ENCODE results near the gene MYH3. TPM values are rescaled to one million over a fixed set of nuclear protein-coding genes. Genes with fewer than 3 reads are reported as not detected.

Gene MYH3
- total RNA-seq, 1 experiment from 2014 or later: 1.6 TPM

DNA sequence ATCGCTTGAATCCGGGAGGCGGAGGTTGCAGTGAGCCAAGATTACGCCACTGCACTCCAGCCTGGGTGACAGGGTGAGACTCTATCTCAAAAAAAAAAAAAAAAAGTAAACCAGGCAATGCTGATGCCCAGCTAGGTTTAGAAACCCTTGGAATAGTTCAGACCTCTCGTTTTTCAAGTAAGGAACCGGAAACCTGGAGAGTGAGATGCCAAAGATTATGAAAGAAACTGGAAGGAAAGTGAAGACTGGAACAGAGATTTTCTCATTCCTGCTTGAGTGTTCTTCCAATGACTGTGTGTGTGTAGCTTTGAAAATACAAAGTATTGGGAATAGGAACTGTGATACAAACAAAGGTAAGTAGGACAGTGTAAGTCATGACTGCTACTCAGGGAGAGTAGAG, 35.7 kb downstream of the MYH3 start (continued):
- TF ChIP-seq, protein P1, sequence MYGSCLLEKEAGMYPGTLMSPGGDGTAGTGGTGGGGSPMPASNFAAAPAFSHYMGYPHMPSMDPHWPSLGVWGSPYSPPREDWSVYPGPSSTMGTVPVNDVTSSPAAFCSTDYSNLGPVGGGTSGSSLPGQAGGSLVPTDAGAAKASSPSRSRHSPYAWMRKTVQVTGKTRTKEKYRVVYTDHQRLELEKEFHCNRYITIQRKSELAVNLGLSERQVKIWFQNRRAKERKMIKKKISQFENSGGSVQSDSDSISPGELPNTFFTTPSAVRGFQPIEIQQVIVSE (CRISPR knock-in tag; IDR thresholded peaks at IDR 0.05; ENCODE audit: borderline replicate concordance): no peak
- no peak for TF ChIP-seq PRRX2 (CRISPR knock-in tag; IDR thresholded peaks at IDR 0.05)

DNA sequence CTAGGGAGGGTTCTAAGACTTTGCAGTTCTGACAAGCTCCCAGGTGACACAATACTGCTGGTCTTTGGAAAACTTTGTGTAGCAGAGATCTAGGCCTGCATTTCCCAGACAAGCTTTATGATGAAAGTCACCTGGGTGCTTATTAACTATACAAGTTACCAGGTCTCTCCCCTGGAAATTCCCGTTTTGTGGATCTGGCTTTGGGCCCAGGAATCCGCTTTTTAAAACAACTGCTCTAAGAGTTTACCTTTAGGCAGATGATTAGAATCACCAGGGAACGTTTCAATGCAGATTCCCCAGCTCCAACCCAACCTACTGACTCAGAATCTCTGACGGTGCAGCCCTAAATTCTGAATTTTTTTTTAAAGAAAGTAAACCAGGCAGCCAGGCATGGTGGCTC, 36.3 kb downstream of the MYH3 start:
- CTCF ChIA-PET: interaction anchor here (9.0 kb wide), 1 partner anchor 11 kb away, joined by 198 read pairs; no protein-coding TSS in a partner anchor
- Mint-ChIP-seq H3K4me3 (no peak overlapping the region), H3K9me3 (no peaks in the 10 kb centered on the region), H3K4me1 (0 out of 2 replicates have a peak, but pooled peaks cover 3% of the 10 kb centered on the region), H3K27me3 (ENCODE audit: low read depth) (no peaks in the 10 kb centered on the region), H3K27ac (no peak overlapping the region), H3K36me3 (no peaks in the 10 kb centered on the region)
- no peak for TF ChIP-seq ATF1 (CRISPR knock-in tag; IDR thresholded peaks at IDR 0.05)
- TF ChIP-seq SMAD3 (CRISPR knock-in tag; IDR thresholded peaks at IDR 0.05; ENCODE audit: borderline replicate concordance): no peak
- no peak for TF ChIP-seq CREM (CRISPR knock-in tag; IDR thresholded peaks at IDR 0.05)
- no peak for TF ChIP-seq RELA (CRISPR knock-in tag; IDR thresholded peaks at IDR 0.05; ENCODE audit: borderline replicate concordance)
- TF ChIP-seq GRHL2 (CRISPR knock-in tag; IDR thresholded peaks at IDR 0.05; ENCODE audit: insufficient replicate concordance, severe bottlenecking): no peak
- TF ChIP-seq, protein P2, sequence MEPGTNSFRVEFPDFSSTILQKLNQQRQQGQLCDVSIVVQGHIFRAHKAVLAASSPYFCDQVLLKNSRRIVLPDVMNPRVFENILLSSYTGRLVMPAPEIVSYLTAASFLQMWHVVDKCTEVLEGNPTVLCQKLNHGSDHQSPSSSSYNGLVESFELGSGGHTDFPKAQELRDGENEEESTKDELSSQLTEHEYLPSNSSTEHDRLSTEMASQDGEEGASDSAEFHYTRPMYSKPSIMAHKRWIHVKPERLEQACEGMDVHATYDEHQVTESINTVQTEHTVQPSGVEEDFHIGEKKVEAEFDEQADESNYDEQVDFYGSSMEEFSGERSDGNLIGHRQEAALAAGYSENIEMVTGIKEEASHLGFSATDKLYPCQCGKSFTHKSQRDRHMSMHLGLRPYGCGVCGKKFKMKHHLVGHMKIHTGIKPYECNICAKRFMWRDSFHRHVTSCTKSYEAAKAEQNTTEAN (CRISPR knock-in tag; IDR thresholded peaks at IDR 0.05): no peak
- no peak for TF ChIP-seq FOXP1 (CRISPR knock-in tag; IDR thresholded peaks at IDR 0.05; ENCODE audit: borderline replicate concordance)
- TF ChIP-seq, protein P3, sequence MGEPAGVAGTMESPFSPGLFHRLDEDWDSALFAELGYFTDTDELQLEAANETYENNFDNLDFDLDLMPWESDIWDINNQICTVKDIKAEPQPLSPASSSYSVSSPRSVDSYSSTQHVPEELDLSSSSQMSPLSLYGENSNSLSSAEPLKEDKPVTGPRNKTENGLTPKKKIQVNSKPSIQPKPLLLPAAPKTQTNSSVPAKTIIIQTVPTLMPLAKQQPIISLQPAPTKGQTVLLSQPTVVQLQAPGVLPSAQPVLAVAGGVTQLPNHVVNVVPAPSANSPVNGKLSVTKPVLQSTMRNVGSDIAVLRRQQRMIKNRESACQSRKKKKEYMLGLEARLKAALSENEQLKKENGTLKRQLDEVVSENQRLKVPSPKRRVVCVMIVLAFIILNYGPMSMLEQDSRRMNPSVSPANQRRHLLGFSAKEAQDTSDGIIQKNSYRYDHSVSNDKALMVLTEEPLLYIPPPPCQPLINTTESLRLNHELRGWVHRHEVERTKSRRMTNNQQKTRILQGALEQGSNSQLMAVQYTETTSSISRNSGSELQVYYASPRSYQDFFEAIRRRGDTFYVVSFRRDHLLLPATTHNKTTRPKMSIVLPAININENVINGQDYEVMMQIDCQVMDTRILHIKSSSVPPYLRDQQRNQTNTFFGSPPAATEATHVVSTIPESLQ (CRISPR knock-in tag; IDR thresholded peaks at IDR 0.05): no peak
- TF ChIP-seq, protein P4, sequence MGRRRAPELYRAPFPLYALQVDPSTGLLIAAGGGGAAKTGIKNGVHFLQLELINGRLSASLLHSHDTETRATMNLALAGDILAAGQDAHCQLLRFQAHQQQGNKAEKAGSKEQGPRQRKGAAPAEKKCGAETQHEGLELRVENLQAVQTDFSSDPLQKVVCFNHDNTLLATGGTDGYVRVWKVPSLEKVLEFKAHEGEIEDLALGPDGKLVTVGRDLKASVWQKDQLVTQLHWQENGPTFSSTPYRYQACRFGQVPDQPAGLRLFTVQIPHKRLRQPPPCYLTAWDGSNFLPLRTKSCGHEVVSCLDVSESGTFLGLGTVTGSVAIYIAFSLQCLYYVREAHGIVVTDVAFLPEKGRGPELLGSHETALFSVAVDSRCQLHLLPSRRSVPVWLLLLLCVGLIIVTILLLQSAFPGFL (CRISPR knock-in tag; IDR thresholded peaks at IDR 0.05; ENCODE audit: borderline replicate concordance): no peak
- TF ChIP-seq, protein P5, sequence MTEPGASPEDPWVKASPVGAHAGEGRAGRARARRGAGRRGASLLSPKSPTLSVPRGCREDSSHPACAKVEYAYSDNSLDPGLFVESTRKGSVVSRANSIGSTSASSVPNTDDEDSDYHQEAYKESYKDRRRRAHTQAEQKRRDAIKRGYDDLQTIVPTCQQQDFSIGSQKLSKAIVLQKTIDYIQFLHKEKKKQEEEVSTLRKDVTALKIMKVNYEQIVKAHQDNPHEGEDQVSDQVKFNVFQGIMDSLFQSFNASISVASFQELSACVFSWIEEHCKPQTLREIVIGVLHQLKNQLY (CRISPR knock-in tag; IDR thresholded peaks at IDR 0.05): no peak
- TF ChIP-seq, protein P6, sequence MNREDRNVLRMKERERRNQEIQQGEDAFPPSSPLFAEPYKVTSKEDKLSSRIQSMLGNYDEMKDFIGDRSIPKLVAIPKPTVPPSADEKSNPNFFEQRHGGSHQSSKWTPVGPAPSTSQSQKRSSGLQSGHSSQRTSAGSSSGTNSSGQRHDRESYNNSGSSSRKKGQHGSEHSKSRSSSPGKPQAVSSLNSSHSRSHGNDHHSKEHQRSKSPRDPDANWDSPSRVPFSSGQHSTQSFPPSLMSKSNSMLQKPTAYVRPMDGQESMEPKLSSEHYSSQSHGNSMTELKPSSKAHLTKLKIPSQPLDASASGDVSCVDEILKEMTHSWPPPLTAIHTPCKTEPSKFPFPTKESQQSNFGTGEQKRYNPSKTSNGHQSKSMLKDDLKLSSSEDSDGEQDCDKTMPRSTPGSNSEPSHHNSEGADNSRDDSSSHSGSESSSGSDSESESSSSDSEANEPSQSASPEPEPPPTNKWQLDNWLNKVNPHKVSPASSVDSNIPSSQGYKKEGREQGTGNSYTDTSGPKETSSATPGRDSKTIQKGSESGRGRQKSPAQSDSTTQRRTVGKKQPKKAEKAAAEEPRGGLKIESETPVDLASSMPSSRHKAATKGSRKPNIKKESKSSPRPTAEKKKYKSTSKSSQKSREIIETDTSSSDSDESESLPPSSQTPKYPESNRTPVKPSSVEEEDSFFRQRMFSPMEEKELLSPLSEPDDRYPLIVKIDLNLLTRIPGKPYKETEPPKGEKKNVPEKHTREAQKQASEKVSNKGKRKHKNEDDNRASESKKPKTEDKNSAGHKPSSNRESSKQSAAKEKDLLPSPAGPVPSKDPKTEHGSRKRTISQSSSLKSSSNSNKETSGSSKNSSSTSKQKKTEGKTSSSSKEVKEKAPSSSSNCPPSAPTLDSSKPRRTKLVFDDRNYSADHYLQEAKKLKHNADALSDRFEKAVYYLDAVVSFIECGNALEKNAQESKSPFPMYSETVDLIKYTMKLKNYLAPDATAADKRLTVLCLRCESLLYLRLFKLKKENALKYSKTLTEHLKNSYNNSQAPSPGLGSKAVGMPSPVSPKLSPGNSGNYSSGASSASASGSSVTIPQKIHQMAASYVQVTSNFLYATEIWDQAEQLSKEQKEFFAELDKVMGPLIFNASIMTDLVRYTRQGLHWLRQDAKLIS (CRISPR knock-in tag; IDR thresholded peaks at IDR 0.05; ENCODE audit: borderline replicate concordance): no peak
- TF ChIP-seq SMAD4 (CRISPR knock-in tag; IDR thresholded peaks at IDR 0.05): no peak
- no peak for DNase-seq (ENCODE audit: low spot score)
- POLR2A ChIA-PET: no interaction called here
- no peak for ATAC-seq

Measured in WTC11 (cell line).